HG02759 (cell line): ENCODE measurements around the gene STX1A.

Experiments used
- ATAC-seq: cut with Tn5 transposase; IDR thresholded peaks from one replicate; pipeline ENCODE4 v1.9.1; 2021; ENCODE audit warnings: mild to moderate bottlenecking, moderate library complexity; ENCODE audit not compliant: unreplicated experiment

Gene STX1A

GRCh38 chr7:73708961-73709549, 10.4 kb downstream of the STX1A start:
- no peak for ATAC-seq

DNA sequence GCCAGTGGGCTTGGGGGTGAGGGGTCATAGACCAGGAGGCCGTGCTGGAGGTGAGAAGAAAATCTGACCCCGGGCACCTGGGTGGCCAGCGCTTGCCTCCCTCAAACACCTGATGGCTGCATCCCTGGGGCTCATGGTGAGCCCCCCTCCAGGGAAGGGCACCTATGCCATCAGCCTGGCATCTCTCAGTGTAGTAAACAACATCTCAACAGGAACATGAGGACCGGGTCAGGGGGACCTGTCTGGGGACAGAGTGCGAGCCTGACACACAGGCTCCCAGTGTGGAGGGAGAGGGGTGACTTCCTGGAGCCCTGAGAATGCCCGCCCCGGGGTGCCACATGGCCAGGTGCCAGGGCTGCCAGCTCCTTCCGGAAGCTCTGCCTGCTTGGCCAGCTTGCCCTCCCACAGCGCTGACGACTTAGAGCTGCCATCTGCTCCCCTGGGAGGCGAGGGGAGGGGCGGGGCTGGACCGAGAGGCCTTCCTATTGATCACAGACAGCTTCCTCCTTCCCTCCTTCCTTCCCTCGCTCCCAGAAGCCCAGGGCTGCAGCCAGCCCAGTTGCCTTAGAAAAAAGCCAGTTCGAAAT, 12.3 kb downstream of the STX1A start:
- ATAC-seq, result no peak

DNA sequence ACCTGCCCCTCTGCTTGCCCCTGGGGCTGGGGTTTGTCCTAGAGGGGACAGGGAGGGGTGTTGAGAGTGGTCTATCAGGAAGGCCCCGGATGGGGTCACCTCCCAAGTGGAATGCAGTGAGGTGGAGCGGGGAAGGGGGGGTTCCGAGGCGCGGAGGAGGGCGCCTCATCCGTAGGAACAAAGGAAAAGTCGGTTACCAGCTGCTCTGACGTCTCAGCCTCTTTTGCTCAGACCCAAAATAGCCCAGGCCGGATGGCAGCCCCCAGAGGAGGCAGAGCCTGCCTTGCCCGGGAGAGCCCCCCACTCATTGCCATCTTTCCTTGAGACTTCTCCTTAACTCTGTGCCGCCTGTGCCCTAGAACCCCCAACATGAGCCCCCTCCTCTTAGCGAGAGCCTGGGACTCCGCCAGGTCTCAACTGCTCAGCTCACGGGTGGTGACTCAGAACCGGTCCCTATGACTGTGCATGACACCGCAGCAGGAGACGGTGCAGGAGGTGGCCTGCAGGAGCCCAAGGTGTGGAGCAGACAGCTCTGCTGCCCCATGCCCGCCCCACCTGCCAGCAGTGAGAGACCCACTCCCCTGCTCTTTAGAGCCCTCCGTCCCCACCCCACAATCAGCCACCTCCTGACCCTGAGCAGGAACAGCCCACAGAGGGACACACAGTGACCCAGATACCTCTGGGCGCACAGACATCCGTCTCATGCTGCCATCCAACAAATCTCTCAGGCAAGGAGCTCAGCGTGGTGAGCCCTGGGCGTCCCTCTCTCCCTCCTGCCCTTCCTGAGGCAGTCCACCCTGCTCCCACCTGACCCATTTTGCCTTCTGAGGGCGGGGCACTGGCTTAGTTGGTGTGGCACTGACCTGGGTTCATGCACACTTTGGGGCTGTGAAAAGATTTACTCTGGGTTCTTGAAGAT, 13.1 kb downstream of the STX1A start:
- no peak for ATAC-seq

DNA sequence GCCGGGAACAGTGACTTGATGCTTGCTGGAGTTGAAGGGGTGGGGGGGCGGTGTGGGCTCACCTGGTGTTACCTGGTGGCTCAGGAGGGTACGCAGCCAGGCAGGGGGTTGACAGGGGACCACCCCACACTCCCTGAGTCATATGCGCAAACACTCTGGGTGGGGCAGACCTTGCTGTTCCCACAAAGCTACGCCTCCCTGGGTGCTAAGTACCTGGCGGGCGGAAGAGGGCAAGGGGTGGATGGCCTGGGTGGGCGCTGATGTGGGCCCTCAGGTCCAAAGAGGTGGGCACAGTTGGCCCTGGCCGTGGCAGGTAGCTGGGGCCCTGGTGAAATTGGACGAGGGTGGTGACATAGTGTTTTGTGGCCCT, 13.9 kb downstream of the STX1A start:
- no peak for ATAC-seq

DNA sequence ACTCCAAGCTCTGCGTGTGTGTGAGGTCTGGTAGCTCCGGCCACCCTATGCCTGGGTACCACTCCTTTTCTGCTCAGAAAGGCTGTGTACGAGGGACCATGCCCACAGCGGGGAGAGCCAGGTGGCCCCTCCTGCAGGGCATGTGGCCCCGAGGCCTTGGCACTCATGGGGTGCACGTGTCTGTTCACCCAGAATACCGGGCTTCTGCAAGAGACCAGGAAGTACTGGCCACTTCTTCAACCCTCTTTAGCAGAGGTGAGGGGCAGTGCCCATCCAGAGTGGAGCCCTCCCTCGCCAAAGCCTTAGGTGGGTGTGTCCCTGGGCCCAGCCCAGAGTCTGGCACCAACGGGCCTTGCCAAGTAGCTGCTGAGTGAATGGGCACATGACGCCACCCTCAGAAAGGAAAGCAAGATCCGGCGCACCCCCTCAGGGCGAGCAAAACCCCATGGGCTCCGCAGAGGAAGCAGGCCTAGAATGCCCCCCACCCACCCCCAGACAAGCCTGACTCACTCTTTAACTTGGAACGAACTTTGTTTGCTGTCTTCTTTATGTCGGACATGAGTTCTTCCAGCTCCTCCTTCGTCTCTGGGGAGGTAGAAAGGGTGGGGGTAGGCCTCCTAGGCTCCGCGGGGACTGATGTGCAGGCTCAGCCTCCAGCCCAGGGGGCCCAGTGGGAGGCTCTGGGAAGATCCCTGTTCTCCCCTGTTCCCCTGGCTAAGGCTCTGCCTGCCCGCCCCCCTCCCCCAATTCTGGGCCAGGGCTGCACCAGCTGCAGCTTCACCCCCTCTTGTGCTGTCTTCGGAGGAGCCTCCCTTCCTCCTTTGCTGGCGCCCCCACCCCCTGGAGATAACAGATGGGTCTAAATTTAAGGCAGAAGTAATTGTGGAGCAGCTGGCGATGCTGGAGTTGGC, 14.6 kb downstream of the STX1A start:
- no peak for ATAC-seq

DNA sequence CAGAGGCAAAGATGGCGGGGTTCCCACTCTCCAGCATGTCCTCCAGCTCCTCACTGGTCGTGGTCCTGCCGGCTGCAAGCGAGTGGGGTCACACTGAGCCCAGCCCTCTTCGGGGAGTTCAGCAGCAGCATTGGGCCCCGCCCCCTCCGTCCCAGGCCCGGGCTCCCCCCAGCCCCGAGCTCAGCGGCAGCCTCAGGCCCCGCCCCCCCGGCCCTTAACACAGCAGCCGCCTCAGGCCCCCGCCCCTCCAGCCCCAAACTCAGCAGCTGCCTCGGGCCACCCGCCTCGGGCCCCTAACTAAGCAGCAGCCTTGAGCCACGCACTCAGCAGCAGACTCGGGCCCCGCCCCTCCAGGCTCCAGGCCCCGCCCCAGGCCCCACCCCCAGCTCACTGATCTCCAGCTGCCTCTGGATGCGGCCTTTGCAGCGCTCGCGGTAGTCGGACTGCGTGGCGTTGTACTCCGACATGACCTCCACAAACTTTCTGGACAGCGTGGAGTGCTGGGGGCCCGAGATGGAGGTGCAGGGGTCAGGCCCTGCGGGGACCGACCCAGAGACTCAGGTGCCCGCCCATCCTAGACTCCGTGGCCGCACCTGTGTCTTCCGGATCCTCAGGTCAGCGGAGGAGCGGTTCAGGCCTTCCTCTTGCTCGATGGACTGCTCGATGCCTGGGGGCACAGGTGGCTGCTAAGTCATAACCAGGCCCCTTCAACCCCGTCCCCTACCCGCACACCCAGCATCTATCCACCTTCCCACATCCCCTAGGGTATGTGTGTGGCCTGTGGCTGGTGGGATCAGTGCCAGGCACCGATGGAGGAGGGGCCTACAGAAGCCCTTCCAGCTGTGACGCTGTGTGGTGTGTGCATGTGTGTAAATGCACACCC, 15.5 kb downstream of the STX1A start:
- no peak for ATAC-seq

- ATAC-seq, result no peak
Measured at GRCh38 chr7:73703225-73703624, 16.2 kb downstream of the STX1A start.

- no peak for ATAC-seq
Measured at GRCh38 chr7:73702665-73703064, 16.8 kb downstream of the STX1A start.

DNA sequence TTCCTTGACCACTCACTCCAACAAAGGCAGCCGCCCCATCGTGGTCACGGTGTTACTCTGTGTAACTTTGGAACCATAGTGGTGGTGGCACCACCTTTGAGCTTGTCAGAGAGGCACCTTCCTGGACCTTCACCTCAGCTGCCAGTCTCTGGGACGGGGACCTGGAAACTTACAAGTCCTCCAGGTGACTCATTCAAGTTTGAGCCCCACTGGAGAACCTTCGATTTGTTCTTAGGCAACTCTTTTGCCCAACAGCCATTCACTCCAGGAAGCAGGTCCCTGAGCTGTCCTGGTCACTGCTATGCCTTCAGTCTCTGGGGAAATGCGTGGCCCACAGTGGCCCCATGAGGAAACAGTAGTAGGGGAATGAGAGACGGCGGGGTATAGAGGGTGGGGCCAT, 17.2 kb downstream of the STX1A start:
- ATAC-seq, result no peak

DNA sequence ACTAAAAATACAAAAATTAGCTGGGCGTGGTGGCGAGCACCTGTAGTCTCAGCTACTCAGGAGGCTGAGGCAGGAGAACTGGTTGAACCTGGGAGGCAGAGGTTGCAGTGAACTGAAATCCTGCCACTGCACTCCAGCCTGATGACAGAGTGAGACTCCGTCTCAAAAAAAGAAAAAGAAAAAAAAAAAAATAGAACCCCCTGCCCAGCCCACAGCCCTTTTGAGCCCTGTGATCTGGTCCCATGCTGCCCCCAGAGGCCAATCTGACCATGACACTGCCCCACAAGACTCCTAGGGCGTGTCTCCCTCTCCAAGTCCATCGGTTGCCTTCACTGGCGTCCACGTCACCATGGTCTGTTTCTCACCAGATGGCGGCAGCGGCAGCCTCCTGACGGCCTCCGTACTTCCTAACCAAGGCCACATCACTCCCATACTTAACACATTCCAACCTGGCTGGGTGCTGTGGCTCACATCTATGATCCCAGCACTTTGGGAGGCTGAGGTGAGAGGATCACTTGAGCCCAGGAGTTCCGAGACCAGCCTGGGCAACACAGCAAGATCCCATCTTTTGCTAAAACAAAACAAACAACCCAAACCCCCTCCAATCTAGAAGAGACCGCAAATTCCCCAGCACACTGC, 18.0 kb downstream of the STX1A start:
- no peak for ATAC-seq

DNA sequence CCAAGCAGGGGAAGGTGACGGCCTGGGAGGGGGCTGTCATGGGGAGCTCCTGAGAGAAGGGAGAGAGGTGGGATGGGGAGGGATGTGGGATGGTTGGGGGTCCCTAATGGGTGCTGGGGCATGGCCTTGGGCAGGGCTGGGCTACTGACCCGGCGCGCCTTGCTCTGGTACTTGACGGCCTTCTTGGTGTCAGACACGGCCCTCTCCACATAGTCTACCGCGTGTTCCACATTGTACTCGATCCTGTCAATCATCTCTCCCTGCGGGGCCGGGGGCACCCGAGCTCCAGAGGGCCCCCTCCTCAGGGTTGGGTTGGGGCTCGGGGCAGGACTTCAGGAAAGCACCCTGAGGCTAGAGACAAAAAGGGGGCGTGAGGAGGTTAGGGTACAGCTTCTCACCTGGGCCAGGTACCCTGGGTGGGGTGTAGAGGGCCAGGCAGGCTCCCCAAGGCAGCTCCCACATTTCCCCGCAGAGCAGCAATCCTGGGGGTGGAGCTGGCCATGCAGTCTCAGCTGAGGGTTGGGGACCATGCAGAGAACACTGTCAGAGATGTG, 18.8 kb downstream of the STX1A start:
- ATAC-seq, result no peak

DNA sequence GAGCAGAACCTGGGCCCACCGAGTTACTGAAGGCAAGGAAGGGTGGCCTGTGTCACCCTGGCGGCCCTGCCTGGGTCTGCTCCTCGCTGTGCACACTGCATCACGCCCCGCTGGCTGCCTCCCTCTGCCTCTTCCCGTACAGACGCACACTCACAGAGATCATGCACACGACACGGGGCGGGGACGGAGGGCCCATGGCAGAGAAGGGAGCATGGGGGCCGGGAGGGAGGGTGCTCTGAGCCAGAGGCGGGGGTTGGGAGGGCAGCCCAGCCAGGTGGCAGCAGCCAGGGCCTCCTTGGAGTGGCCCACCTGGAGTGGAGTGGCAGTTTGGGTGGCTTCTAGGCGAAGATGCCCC, 19.4 kb downstream of the STX1A start:
- ATAC-seq, result no peak

DNA sequence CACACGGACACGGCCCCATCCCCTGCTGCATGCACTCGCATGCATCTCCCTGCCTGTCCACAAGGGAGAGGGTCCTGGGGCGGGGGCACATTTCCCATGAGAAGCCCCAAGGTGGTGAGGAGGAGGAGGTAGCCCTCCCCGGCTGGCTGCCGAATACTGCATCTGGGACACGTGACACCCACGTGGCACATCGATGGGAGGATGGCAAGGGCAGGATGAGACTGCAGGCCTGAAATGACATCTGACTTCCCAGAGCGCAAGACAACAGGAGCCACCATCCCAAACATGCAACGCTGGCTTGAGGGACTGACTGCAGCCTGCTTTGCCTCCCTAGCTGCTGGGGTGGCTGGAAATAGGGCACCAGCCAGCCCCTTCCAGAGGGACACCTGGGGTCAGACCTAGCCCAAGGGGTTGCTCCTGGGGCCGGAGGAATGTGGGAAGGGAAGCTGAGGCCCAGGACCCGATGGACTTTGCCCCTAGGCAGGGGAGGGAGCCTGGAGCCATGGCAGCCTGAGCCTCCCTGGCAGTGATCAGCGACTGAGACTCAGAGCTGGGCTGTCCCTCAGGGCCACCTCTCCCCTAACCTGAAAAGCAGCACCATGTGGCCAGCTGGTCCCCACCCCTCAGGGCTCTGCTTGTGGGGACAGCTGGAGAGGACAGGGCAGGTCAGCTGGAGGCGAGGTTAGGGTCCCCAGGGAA, 19.9 kb downstream of the STX1A start:
- ATAC-seq, result no peak

- ATAC-seq, result no peak
Measured at GRCh38 chr7:73698410-73698809, 21.1 kb downstream of the STX1A start.

DNA sequence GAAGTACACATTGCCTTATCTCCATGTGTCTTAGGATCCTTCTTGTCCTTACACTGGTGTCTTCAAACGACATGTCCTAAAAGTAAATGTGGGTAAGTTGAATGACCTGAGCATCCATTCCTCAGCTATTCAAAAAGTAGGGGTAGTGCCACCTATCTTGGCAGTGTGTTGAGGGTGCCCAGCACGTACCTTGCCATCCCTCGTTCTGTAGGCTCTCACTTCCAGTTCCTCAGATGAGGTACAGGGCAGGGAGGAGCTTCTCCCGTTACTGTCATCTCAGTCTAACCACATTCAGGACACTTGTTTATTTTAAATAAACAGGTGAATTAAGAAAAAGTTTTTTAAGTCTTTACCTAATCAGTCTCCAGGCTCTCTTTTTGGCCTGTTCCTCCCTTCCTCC, 23.1 kb downstream of the STX1A start:
- ATAC-seq, result no peak

DNA sequence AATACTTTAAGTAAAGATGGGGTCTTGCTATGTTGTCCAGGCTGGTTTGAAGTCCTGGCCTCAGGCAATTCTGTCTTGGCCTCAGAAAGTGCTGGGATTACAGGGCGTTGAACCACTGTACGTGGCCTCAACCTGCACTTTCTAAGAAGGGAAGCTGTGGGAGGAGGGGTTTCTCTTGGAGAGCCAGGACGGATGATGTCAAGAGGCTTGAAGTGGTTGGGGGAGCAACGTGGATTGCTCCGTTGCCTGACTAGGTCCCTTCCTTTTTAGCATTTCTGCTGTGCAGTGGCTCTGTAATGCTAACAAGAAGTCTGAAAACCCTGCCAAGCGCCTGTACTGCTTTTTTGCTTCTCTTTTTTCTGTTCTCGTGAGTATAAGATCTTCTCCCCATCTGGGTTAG, 28.8 kb downstream of the STX1A start:
- ATAC-seq, result no peak

- no peak for ATAC-seq
Measured at GRCh38 chr7:73688288-73688687, 31.2 kb downstream of the STX1A start.

- no peak for ATAC-seq
Measured at GRCh38 chr7:73685311-73685710, 34.2 kb downstream of the STX1A start.
